OCI-LY7 (cell line): Measurements from ENCODE around the gene PRCP.

Source experiments
- EZH2phosphoT487 ChIP-seq: fragments of 200-600 bp; sonication (generic); IDR thresholded peaks from 2 replicates; pipeline ENCODE4 v1.6.1; 2018; ENCODE audit warnings: low read depth, borderline replicate concordance, mild to moderate bottlenecking, mixed run types, antibody characterized with exemption, low read length, moderate library complexity, mixed read lengths
- TF ChIP-seq, protein P1 (sequence below): fragments of 200-600 bp; sonication (generic); conservative IDR thresholded peaks from 2 replicates; pipeline ENCODE4 v1.5.1; 2014; ENCODE audit warnings: mild to moderate bottlenecking, antibody characterized with exemption, low read length, moderate library complexity, mixed read lengths

DNA sequence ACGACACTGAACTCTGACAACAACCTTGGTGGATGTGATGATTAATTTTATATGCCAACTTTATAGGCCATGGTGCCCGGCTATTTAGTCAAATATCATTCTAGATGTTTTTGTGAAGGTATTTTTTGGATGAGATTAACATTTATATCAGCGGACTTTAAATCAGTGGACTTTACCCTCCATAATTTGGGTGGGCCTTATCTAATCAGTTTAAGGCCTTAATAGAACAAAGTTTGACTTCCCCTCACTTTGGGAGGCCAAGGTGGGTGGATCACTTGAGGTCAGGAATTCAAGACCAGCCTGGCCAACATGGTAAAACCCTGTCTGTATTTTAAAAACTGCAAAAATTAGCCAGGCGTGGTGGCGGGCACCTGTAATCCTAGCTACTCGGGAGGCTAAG lies 4.0 kb downstream of the PRCP start:
- TF ChIP-seq, protein P1, sequence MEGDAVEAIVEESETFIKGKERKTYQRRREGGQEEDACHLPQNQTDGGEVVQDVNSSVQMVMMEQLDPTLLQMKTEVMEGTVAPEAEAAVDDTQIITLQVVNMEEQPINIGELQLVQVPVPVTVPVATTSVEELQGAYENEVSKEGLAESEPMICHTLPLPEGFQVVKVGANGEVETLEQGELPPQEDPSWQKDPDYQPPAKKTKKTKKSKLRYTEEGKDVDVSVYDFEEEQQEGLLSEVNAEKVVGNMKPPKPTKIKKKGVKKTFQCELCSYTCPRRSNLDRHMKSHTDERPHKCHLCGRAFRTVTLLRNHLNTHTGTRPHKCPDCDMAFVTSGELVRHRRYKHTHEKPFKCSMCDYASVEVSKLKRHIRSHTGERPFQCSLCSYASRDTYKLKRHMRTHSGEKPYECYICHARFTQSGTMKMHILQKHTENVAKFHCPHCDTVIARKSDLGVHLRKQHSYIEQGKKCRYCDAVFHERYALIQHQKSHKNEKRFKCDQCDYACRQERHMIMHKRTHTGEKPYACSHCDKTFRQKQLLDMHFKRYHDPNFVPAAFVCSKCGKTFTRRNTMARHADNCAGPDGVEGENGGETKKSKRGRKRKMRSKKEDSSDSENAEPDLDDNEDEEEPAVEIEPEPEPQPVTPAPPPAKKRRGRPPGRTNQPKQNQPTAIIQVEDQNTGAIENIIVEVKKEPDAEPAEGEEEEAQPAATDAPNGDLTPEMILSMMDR: no peak
- no peak for TF ChIP-seq EZH2phosphoT487
